ENCODE data around the gene GCC1. TPM values are rescaled to one million over a fixed set of nuclear protein-coding genes. Genes with fewer than 3 reads are reported as not detected.

Gene GCC1
- total RNA-seq, 1 experiment from 2014 or later: 16.8 TPM

GRCh38 chr7:127536741-127537140 is 48.7 kb downstream of the GCC1 start:
- no peak for DNase-seq (ENCODE audit: low spot score)

DNA sequence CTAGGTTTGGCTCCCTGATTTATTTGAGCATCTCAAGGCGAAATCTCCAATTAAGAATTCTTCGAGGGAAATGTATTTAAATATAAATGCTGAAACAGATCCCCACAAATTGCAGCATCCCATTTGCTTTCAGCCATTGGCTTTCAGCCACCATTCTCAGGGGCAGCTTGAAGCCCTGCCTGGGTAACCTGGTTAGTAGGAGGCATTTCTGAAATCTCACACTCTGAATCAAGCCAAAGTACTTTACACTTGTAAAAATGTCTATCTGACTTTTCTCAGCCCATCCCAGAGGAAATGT is 49.1 kb downstream of the GCC1 start:
- no peak for DNase-seq (ENCODE audit: low spot score)

- DNase-seq (ENCODE audit: low spot score): no peak
These were observed 49.6 kb downstream of the GCC1 start for GRCh38 chr7:127535546-127536393.

- no peak for DNase-seq (ENCODE audit: low spot score)
These were observed 50.8 kb downstream of the GCC1 start for GRCh38 chr7:127534636-127535035.

DNA sequence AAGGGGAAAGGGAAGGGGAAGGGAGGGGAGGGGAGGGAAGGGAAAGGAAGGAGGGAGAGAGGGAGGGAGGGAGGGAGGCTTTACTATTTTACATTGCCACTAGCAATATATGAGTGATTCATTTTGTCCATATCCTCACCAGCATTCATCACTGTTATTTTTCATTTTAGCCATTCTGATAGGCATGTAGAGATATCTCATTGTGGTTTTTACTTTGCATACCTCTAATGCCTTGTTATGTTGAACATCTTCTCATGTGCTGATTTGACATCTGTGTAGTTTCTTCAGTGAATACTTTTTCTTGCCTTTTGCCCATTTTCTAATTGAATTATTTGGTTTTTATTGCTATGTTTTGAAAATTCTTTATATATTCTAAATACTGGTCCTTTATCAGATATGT is 52.7 kb downstream of the GCC1 start:
- DNase-seq (ENCODE audit: low spot score): no peak

DNA sequence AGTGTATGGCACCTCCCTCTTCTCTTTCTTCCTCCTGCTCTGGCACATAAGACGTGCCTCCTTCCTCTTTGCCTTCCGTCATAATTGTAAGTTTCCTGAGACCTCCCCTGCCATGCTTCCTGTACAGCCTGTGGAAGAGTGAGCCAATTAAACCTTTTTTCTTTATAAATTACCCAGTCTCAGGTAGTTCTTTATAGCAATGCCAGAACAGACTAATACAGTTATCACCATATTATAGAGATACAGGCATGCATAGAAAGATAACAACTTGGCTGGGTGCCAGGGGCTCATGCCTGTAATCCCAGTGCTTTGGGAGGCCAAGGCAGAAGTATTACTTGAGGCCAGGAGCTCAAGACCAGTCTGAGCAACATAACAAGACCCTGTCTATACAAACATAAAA is 53.2 kb downstream of the GCC1 start:
- DNase-seq (ENCODE audit: low spot score): no peak

Other genes with a start within 250 kb of the GCC1 start
- 9.5 and 13.2 TPM in 2 replicates for gene ZNF800, start 192.9 kb downstream of the GCC1 start, total RNA-seq (2014; rRNA removed; shearing (Covaris generic))
- 183 and 245 TPM in 2 replicates for gene ARF5, start 2.8 kb upstream of the GCC1 start, total RNA-seq (2014; rRNA removed; shearing (Covaris generic))
- 1.2 and 2.0 TPM in 2 replicates for gene FSCN3, start 8.1 kb upstream of the GCC1 start, total RNA-seq (2014; rRNA removed; shearing (Covaris generic))
- gene PAX4, start 32.5 kb upstream of the GCC1 start, total RNA-seq (2014; rRNA removed; shearing (Covaris generic)): not detected in 2 replicates
- 108 and 111 TPM in 2 replicates for gene SND1, start 66.6 kb upstream of the GCC1 start, total RNA-seq (2014; rRNA removed; shearing (Covaris generic))